Fibroblast of skin of back (primary cell): Measurements from ENCODE around the gene CSNK2A3.

Source experiments
- DNase-seq: peaks from one replicate; pipeline ENCODE4 v3.0.0-alpha.2; 2013

CSNK2A3 gene

DNA sequence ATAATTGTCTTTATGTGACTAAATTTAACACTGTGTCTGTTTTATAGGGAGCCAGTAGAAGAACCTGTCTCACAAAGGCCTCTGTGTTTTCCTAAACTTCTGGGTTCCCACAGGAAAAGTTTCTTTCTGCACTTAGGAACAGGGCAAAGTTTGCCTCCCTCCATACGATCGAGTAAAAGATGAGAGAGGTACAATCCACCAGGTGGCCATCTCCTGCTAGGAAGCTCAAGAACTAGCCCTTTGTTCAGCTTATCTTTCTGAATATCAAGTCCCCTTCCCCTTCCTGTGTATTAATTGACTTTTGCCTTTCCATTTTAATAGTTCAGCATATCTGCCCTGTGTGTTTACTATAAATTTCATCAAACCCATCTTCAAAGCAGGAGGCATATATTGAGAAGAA lies 18.0 kb downstream of the CSNK2A3 start:
- no peak for DNase-seq

DNA sequence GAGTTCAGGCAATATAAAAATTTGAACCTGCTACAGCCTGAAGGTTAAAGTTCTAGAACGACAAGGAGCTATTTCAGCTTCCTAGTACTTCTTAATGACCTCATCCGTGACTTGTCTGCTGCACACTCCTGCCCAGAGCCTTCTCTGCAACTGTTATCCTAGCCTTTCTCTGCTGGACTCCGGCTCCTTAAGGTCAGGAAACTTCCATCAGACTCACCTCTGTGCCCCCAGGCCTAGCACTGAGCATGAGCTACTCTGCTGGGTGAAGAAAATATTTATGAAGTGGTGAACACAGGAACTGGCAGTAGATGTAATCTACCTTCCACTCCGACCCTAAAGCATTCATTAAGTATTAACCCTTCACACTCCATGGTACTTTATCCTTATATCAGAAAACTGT lies 18.4 kb downstream of the CSNK2A3 start:
- no peak for DNase-seq

DNA sequence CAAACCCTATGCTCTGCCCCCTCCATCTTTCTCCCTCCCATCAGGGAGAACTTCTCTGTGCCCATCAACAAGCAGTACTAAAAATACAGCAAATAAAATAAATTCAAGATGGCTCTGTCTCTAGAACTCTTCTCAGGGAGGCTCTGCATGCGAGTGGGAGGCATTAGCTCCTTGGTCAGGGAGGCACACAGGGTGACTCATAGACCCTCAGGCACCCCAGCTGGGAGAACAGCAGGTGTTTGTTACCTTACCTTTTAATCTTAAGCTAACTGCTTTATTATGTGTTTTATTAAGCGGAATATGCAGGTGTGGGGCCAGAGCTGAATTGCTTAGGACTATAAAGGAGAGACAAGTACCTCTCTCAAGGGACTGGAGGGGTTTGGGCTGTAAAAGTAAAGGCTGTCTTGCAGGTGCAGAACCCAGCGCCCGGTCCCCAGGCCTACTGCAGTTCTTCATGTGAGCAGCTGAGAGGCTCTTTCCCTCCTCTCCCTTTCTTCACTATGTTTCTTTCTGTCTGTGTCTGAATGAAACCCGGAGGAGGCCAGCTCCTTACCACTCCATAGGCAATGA lies 20.8 kb downstream of the CSNK2A3 start:
- DNase-seq: no peak

DNA sequence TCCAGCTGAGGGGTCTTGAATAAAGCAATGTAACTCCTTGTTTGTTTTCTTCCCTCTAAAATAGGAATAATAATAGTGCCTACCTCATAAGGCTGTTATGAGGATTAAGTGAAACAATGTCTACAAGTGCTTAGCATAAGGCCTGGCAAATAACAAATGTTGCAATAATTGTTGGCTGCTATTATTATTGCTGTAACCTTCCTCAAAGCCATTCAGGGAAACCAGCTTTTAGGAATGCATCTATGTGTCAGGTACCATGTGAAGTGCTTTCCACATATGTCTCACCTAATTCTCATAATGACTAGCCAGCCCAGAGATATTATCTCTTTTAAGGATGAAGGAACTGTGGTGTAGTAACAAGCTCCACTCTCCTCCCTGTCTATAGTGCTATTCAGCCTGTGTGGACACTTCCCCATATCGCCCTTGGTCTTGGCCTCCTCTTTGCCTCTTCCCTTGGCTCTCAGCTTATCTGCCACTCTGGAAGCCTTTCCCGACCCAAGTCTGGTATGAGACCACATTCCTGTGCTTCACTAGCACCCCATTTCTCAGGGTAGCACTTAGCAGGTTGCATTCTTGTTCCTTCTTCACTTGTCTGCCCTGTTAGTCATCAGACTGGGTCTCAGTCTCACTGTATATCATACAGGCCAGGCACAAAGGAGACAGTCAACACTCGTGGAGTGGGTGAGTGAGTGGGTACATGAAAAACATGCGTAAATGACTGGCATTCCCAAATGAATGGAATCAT lies 23.8 kb downstream of the CSNK2A3 start:
- DNase-seq: no peak

DNA sequence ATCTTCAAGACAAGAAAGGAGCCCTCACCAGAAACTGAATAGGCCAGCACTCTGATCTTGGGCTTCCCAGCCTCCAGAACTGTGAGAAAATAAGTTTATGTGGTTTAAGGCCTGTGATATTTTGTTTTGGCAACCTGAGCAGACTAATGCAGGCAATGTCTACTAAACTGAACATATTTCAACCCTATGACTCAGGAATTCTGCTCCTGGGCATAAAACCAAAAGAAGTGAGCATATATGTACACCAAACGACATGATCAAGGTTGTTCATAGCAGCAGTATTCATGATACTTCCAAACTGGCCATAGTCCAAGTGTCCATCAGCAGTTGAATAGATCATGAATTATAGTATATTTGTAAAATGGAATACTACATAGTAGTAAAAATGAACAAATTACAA lies 29.0 kb downstream of the CSNK2A3 start:
- DNase-seq: peak; percentile 7

DNA sequence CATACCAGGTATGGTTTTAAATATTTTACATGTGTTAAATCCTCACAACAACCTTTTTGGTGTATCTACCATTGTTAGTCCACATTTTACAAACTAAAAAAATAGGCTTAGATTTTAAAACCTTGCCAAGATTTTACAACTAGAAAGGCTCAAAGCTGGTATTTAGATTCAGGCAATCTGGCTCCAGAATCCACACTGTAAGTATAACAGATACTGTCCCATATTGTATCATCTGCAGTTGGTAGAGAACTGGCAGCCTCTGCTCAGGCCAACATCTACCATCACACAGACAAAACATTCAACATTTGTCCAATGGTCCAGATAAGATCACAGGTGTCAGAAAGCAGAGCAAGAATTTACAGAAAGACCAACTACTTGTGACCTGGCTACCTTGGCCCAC lies 30.9 kb downstream of the CSNK2A3 start:
- DNase-seq: no peak

DNA sequence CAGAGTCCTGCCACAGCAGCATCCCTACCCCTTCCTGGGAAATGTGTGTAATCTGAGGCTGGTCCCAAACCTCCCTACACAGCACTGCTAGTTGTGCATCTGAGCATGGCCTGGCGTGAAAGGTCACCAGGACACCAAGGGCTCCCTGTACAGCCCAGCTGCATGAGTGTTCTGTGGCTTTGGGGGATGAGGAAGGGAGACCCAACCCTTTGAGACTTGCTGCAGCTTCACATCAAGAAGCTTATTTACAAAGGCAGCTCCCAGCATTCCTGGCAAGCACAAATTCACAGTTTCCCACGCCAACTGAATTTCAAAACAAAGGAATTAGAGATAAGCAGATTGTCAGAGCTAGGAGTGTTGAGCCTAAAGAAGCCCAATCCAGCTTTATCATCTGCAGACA lies 32.2 kb downstream of the CSNK2A3 start:
- peak; percentile 0 for DNase-seq

DNA sequence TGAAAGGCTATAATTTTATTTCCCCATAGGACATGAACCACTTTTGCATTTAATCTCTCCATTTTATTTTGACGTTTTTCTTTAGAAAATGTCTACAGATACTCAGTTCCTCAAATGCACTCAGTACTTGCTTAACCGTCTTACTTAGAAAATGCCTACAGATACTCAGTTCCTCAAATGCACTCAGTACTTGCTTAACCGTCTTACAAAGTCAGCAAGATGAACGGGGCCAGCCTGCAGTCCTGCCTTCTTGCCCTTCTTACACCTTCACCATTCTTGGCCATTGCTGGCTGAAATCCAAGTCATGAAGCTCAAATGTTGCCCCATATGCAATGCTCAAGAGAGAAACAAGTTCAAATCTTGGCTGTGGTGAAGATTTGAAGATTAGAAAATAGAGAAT lies 34.1 kb downstream of the CSNK2A3 start:
- no peak for DNase-seq

DNA sequence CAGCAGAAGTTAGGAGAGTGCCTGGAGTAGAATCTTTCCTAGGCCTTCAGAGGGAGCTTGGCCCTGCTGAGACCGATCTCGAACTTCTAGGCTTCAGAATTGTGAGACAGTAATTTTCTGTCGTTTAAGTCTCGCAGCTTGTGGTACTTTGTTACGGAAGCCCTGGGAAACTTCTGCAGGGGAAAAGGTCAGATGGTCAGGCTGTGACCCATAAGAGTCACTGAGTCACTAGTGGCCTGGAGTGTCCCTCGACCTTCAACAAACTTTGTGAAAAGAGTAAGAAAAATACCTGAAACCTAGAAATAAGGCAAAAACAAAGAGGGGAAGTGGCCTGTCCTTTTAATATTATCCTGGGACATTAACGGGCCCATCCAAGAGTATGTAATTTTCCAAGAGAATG lies 34.6 kb downstream of the CSNK2A3 start:
- no peak for DNase-seq

DNA sequence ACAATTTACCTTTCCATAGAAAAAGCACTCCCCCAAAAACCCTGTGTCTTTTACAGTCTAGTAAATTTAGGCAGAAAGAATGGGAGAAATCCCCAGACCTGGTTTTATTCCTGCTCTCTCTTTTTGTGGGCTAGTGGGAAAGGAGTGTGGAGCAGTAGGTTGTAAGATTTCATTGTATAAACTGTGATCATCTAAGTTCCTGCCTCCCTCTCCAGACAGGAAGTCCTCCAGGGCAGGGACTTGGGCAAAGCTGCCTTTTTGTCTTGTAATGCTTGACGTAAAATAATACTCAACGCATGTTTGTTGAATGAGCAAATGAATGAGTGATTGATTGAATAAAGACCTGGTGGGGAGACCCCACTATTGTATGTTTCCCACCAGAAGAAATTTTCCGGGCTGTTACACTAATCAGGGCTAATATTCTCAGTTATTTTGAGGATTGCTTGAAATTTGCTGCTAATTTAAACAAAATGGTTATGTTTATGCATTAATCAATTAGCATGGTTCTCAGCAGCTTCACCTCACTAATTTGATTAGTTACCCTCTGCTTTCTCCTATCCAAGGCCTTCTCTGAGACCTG lies 36.3 kb downstream of the CSNK2A3 start:
- no peak for DNase-seq

DNA sequence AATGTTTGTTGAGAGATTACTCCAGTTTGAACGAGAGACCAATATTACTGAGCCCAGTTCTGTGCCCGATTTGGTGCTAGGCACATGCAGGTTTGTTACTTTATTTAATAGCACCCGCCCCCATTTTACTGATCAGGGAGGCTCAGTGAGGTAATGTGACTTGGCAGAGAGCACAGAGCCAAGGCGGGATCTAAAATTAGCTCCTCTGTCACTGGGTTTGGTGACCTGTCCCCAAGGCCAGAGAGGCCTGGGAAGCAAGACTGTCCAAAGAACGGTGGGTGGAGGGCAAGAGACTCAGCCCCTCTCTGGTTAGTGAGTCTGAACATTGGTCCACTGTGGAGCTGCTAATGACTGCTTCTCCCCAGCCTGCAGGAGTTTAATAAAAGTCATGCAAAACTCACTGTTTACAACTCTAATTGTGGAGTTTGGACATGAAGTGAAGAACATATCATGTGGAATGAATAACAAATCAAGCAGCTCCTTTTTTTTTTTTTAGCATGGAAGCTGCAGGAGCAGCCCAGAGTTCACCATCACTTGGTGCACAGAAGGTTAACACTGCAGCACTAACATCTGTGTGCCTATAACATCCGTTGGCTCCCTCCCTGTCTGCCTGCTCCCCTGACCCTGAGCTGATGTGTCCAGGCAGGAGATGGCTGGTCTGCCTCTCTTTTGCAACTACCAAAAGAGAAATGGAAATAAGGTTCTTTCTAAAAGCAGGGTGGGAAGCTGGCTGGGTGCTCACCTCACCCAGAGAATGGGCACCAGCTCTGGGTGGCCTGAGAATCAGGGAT lies 39.0 kb downstream of the CSNK2A3 start:
- no peak for DNase-seq

DNA sequence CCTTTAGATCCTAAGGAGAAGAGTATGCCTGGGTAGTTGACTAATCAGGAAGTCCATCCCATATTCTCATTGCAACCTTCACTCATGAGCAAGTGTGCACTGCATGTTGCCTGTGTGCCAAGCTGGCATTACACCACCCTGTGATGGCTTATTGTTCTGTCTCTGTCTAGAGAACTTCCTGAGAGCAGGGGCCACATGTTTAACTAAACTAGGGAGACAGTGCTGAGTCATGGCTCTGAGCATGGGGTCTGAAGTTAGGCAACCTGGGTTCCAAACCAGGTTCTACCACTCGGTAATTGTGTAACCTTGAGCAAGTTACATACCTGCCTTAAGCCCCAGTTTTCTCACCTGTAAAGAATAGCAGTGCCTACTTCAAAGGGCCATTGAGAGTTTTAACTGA lies 39.6 kb downstream of the CSNK2A3 start:
- DNase-seq: peak; percentile 60

DNA sequence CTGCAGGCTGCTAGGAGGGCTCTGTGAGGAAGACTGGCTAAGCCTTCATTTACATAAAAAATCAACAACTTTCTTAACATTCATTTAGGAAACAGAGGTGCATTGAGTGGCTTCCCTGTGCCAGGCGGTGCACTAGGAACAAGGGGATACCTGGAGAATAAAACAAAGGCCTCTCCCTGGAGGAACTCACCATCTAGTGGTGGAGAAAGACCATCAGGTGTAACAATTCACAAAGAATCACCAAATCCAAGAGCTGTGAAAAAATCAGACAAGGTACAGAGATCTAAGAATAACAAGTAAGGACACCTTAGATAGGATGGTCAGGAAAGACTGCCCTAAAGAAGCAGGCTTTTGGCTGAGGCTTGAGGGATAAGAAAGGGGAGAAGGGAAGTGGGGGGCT lies 40.3 kb downstream of the CSNK2A3 start:
- no peak for DNase-seq

DNA sequence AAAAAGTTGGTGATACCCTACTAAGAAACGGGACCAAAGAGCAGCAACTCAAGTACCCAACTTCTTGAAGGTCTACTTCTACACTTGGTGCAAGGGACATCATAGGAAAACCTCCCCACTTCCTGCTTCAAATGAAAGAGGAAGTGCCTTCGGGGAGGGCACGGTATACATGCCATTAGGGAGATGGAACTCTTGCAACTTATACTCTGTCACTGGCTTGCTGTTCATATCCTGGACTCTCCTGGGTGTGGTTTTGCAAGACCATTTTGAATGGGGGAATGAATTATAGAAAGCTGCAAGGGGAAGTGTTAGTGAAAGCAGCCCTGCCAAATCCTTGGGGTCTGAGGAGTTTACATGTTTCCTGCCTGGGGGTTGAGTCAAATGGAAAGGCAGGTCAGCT lies 41.9 kb downstream of the CSNK2A3 start:
- DNase-seq: no peak

DNA sequence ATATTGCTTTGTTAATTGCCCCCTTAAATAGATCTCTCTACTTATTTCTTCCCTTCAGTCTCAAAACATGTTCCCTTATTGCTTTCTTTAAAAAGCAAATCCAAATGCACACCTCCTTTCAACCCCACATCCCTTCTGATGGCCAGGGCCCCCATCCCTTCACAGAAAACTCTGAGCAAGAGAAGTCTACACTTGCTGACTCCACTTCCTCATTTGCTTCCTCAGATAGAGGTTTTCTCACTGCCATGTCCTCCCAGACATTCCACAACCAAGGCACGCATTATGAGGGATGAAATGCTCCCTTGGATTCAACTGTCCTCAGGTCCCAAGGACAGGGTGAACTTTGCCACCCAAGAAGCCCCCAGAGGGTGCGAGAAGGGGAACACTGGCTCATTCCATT lies 43.1 kb downstream of the CSNK2A3 start:
- DNase-seq: no peak

DNA sequence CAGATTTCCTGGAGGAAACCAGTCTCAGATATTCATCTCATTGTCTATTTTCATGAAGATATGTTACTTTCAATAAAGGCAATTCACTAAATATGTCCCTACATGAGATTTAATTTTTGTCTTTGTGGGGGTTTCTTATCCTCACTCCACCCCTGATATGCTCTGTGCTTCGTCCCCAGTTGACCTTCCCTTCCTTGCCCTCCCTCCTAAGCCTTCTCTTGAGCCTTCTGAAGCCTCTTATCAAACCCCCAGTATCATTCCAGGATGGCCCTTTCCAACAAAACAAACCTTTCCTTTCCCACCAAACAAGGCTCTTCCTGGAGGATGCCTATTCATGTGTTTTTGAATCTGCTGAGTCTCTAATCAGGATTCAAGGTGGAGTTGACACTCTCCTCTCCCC lies 44.8 kb downstream of the CSNK2A3 start:
- no peak for DNase-seq

DNA sequence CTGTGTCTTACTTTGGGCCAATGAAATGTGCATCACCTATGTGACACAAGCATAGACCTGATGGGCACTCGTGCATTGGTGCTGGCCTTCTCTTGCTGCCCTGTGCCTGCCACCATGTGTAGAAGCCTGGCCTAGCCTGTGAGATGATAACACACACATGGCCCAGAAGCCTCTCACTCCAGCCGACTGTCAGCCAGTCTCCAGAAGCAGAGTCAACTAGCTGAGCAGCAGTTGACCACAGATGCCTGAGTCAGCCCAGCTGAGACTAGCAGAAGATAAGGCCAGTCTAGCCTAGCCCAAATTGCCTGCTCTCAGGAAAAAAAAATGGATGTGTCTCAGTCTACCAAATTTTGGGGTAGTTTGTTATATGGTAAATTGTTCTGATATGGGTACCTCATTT lies 46.2 kb downstream of the CSNK2A3 start:
- DNase-seq: peak; percentile 13

DNA sequence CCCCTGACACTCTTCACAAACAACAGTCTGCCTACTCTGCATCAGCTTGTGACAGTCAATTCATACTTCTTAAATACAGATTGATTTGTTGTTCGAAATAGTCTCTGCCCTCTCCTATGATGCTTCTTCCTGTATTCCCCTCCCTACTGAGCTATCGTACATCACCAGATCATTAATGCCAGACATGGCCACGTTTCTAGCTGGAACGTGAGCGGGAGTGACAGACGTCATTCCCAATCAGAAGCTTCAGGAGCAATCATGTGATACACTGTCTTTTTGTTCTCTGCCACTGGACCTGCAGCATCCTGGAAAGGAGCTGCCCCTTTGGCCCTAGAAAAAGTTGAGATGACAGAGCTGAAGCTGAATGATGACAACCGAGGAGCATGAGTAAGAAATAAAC lies 48.5 kb downstream of the CSNK2A3 start:
- DNase-seq: no peak

DNA sequence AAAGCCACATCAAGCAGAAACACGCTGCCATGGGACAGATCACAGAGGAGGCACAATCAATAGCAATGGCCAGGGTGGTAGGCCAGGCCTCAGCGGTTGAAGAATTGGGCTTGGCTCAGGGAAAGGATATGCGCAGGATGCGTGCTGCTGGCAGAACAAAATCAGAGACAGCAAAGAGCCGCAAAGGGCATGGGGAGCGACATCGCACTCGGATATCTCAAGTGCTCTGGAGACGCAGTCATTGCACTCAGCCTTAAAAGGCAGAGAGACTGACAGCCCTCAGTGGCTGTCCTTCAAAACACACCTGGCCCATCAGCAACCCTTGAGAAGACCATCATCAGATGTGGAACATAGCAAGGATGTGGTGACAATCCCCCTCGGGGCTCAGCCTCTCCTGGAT lies 50.5 kb downstream of the CSNK2A3 start:
- no peak for DNase-seq
